GM21717 (cell line): ENCODE results near the gene PLB1.

Source experiments
- ATAC-seq: cut with Tn5 transposase; IDR thresholded peaks from one replicate; pipeline ENCODE4 v1.9.1; 2021; ENCODE audit warnings: mild to moderate bottlenecking, moderate library complexity; ENCODE audit not compliant: unreplicated experiment

PLB1 gene

DNA sequence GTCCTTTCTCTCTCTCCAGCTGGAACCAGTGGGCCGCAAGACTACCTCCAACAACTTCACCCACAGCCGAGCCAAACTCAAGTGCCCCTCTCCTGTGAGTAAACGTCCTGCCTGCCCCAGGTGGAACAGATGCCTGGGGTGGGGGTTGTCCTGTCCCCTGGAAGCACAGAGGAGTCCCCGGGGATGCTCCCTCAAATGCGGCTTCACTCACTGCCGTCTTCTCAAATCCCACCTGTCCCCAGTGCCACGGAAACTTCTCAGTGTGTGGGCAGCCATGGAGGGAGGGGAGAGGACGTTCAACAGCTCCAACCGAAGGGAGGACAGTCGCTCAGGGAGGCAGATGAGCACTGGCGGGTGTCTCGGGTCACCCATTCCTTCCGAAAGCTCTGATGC lies 145.0 kb downstream of the PLB1 start:
- no peak for ATAC-seq

GRCh38 chr2:28642796-28643195 lies 146.9 kb downstream of the PLB1 start:
- ATAC-seq: no peak

DNA sequence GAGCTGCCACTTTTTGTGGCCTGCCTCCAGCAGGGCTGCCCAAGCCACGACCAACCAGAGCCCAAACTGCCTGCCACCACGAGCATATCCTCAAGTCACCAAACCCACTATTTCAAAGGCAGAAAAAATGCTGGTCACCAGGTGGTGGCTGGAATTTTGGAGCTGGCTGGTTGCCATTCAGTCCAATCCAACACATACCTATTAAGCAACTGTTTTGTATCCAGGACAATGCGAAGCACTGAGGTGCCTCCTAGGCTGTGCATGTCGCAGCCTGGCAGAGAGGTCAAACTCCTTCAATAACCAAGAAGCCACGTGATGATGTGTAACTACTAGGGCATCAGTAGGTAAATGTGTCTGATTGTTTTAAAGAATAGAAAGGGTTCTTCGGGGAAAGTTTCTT lies 147.5 kb downstream of the PLB1 start:
- no peak for ATAC-seq

GRCh38 chr2:28643911-28644334 lies 148.1 kb downstream of the PLB1 start:
- ATAC-seq: no peak

GRCh38 chr2:28644760-28645159 lies 148.9 kb downstream of the PLB1 start:
- no peak for ATAC-seq

DNA sequence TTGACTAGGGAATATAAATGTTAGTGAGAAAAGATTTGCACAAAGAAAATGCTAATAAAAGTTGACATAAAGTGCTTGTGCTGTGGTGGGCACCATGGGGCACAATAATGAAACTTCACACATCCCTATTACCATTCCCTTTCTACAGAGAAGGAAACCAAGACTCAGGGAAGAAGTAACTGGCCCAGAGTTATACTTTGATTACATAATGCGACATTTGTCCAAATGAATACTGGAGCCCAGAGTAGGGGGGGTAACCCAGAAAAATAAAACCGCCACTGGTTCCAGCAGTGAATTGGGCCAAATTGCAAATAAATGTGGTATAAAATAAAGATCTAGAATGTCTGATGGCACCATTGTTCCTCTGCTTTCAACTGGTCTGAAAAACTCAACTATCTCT lies 149.7 kb downstream of the PLB1 start:
- ATAC-seq: no peak

DNA sequence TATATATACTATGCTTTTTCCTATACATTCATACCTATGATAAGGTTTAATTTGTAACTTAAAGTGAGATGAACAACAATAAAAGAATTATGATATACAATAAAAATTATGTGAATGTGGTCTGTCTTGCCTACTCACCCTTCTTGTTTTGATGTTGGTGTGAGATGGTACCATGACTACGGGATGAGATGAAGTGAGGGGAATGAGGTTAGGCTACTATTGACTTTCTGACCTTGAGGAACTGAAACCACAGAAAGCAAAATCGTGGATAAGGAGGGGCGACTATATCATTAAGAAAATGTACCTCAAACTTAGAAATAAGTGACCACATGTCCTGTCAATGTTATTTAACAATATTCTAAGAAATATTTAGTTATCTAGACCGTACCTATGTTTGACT lies 151.8 kb downstream of the PLB1 start:
- no peak for ATAC-seq

DNA sequence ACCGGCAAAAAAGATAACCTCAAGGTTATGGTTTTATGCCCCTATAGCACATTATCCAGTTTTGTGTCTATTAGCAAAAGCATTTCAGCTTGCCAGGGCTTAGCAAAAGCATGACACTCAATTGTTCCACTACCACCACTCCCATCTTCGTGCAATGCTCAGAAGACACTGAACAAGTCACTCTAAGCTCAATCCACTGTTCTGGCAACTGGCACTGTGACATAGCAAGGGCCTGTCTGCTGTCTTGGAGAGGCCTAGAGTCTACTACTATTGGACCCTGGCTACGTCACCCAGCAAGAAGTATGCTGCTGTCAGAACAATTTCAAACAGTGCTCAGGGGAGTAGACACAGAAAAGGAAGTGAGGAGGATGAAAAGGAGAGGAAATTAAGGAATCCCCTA lies 152.3 kb downstream of the PLB1 start:
- no peak for ATAC-seq

DNA sequence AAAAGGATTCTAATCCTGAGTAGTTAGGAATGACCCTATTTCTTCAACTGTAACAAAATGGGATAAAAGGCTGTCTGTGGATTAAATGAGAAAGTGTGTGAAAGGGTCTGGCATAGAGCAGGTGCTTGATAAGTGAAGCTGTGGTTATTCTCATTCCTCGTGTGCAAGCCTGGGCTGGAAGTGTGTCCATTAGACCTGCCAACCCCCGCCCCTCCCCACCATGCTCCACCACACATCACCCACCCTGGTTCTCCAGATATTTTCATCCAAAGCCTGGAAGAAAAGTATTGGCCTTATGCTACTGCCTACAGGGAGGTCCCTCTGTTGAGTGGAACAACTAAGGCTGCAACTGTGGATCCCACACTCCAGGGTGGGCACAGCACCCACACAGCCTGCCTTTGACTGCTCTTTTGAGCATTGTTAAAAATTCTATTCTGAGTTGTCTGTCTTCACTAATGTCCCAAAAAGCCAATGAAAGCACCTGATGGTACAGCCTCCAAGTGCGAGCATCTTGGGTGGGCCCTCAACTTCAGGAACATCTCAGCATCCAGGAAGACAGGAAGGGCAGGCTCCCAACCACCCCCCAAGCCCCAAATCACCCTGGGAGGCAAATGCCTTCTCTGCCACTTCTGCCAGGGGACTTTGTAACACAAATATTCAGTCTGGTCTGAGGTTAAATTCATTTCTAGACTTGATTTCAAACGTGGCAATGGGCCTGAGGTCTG lies 153.0 kb downstream of the PLB1 start:
- no peak for ATAC-seq

- no peak for ATAC-seq
These were observed 153.8 kb downstream of the PLB1 start for GRCh38 chr2:28649481-28650265.

GRCh38 chr2:28650266-28650584 lies 154.4 kb downstream of the PLB1 start:
- no peak for ATAC-seq

- no peak for ATAC-seq
These were observed 156.4 kb downstream of the PLB1 start for GRCh38 chr2:28652217-28652616.

DNA sequence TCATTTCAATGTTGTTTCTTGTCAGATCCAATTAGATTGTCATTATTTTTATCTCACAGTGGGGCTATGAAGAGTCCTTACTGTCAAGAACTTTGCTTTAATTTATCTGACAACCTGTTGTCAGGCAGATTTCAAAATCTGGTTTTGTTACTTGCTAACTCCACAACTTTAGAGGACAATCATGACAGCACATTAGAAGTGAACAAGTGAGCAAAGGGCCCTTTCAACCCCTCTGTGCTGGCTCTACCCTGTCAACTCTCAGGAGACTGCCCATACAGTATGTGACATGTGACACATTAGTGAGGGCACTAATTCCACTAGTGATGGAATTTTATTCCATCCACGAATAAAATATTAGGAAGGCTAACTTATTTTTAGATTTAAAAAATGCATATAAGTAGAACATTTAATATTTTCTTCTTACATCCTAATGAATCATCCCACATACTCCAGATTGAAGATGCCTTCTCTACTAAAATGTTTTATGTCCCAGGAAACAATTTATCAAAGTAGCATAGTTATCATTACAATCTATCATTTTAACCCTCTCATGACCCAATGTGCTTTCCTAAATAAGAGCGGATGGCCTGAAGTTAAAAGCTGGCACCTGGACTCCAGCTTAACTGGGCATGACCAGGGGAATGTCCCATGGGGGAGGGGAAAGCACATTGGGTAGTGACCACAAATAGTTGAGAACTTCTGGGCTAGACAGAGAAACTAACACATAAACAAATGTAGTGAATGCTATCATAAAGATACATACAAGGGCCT lies 158.2 kb downstream of the PLB1 start:
- no peak for ATAC-seq

DNA sequence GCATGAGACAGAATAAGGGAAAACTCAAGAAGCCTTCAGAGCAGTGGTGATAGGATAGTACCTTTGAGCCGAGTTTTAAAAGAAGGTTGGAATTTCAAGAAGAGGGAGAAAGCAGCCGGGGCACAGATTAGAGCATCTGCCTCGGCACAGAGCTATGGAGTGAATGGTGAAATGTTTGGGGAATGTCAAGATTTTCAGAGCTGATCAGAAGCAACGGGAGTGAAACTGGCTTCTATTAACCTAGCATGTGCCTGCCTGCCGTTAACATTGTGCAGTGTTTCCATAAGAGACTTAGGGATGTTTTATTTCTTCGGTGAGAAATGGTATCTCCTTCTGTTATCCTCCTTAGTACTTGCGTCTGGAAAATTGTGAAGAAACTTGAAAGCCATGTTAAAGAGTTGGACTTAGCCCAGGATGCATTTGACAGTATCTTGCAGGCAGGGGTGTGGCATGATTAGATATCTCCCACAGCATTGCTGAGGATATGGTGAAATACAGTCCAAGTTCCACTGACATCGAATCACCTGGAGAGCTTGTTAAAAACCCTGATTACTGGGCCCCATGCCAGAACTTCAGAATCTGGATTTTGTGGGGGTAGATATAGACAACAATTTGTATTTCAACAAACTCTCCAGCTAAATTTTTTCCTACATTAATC lies 158.9 kb downstream of the PLB1 start:
- ATAC-seq: no peak

DNA sequence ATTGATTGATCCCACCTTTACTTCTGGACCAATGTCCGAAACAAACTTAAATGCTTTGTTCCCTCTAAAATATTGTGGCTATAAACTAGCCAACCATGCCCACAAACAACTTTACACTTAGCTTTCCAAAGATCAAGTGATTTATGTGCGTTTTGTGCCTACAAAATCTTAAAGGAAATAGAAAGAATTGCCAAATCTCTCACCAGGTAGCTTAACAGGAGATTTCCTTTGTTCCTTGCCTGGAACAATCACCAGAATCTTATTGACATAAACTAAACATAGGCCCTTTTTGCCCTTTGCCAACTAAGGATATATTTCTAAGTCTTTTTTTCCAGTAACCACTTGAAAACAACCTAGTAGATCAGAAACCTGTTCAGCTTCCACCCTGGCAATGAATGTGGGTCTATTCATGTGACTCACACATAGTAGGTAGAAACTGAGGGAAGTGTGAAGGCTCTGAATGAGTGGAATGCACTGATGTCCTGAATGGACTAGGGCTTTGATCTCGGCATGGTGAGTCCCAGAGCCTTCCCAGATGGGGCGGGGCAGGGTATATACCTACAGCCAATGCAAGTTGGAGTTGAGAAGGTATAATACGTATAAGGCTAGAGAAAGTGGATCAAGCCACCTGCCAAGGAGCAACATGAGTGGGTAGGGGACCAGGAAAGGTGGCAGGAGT lies 161.2 kb downstream of the PLB1 start:
- ATAC-seq: no peak

DNA sequence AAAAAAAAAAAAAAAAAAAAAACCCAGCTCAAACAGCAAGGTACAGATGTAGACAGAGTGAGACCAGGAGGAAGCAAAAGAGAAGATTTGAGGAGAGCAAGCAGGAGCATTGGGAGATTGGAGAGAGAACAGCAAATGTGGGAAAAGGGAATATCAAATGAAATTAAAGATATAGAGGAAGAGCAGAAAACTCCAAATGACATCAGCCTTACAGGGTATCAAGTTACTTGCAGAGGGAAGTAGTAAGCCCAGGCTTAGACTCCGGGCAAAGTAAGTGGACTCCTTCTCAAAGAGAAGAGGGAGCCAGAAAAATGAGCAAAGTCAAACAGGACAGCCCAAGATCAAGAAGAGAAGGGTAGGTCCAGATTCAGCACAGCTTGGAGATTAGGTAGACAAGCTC lies 162.5 kb downstream of the PLB1 start:
- ATAC-seq: no peak

- ATAC-seq: no peak
These were observed 163.3 kb downstream of the PLB1 start for GRCh38 chr2:28659127-28659526.

- ATAC-seq: no peak
These were observed 165.7 kb downstream of the PLB1 start for GRCh38 chr2:28661589-28662001.

- ATAC-seq: no peak
These were observed 166.2 kb downstream of the PLB1 start for GRCh38 chr2:28662044-28662443.

- no peak for ATAC-seq
These were observed 166.8 kb downstream of the PLB1 start for GRCh38 chr2:28662468-28663181.
